ENCODE results near the gene MCU.

DNA sequence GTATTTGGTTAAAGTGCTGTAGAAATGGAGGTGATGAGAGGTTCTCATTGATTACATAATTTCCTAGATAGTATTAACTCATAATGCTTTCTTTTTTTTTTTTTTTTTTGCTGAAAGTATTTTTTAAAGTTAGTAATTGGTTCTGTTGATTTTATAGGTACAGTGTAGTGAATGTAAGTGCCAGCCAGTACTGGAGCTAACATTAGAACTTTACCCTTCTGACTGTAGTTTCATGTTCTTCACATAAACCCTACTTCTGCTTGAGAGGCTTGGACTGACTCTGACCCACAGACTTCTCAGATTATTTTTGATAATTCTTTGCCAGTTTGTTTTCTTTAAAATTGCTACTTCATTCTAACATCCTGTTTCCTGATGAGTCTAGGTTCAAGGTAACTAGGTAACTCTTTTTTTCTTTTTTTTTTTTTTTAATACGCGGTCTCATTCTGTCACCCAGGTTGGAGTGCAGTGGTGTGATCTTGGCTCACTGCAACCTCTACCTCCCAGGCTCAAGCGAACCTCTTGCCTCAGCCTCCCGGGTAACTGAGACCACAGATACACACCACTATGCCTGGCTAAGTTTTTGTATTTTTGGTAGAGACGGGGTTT, 109.4 kb downstream of the MCU start:
- TF ChIP-seq, protein P1, sequence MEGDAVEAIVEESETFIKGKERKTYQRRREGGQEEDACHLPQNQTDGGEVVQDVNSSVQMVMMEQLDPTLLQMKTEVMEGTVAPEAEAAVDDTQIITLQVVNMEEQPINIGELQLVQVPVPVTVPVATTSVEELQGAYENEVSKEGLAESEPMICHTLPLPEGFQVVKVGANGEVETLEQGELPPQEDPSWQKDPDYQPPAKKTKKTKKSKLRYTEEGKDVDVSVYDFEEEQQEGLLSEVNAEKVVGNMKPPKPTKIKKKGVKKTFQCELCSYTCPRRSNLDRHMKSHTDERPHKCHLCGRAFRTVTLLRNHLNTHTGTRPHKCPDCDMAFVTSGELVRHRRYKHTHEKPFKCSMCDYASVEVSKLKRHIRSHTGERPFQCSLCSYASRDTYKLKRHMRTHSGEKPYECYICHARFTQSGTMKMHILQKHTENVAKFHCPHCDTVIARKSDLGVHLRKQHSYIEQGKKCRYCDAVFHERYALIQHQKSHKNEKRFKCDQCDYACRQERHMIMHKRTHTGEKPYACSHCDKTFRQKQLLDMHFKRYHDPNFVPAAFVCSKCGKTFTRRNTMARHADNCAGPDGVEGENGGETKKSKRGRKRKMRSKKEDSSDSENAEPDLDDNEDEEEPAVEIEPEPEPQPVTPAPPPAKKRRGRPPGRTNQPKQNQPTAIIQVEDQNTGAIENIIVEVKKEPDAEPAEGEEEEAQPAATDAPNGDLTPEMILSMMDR (IDR thresholded peaks at IDR 0.05), result no peak
- no peak for TF ChIP-seq POLR2A (IDR thresholded peaks at IDR 0.05)

All from testis (tissue), 2 donors.